Daoy (cell line): ENCODE results near the gene AOPEP. TPM values are rescaled to one million over a fixed set of nuclear protein-coding genes. Genes with fewer than 3 reads are reported as not detected.

Experiments used
- DNase-seq: peaks from one replicate; pipeline ENCODE4 v3.0.0-alpha.2; 2015; ENCODE audit warnings: low read depth
- total RNA-seq: library from RNA; depleted of rRNA; stranded (reverse); fragments of >200 nt; shearing (Covaris generic); gene quantifications from 2 replicates; pipeline ENCODE4 v1.2.3, GENCODE V29; 2014; rRNA removed

AOPEP gene, protein sequence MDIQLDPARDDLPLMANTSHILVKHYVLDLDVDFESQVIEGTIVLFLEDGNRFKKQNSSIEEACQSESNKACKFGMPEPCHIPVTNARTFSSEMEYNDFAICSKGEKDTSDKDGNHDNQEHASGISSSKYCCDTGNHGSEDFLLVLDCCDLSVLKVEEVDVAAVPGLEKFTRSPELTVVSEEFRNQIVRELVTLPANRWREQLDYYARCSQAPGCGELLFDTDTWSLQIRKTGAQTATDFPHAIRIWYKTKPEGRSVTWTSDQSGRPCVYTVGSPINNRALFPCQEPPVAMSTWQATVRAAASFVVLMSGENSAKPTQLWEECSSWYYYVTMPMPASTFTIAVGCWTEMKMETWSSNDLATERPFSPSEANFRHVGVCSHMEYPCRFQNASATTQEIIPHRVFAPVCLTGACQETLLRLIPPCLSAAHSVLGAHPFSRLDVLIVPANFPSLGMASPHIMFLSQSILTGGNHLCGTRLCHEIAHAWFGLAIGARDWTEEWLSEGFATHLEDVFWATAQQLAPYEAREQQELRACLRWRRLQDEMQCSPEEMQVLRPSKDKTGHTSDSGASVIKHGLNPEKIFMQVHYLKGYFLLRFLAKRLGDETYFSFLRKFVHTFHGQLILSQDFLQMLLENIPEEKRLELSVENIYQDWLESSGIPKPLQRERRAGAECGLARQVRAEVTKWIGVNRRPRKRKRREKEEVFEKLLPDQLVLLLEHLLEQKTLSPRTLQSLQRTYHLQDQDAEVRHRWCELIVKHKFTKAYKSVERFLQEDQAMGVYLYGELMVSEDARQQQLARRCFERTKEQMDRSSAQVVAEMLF
- total RNA-seq, result 37.8 and 89.7 TPM in 2 replicates

GRCh38 chr9:94726495-94727191 lies at the start of gene AOPEP:
TSS of gene AOPEP (plus strand) at chr9:94726699. CDS start at chr9:94759784, 33,085 bp downstream.
- peak; percentile 99 for DNase-seq

DNA sequence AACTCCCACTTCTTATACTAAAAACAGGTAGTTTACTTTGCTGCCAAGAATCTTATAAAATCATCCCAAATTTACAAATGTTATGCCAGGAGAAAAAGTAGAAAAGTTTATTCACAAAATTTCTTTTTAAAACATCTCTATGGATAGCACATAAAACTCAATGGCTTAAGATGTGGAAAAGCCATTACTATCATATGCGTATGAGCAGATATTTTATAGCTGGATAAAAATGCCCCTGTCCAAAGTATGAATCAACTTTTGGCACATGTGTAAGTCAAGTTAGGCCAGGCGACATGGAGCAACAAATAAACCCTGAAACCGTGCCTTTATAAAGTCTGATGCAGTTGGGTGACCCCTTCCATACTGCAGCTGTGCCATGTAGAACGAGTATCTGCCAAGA lies 48.6 kb upstream of the AOPEP start:
- DNase-seq, result no peak

DNA sequence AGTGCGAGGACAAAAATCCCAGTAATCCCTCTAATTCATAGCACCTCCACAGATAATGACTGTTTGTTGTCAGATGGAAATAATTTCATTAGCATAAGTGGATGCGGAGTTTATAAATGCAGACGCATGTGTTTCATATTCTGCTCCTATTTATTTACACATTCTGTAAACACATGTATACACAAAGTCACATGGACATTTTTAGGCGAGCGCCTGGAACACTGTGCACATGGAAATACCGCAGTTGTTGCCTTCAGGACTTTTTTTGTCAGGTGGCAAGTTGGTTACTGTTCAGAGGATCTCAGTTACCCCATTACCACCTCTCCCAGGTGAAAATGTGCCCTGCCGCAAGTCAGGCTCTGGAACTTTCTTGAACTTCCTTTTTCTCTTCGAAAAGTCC lies 46.9 kb upstream of the AOPEP start:
- no peak for DNase-seq

- DNase-seq, result no peak
Observed at GRCh38 chr9:94680020-94680419, 46.5 kb upstream of the AOPEP start.

DNA sequence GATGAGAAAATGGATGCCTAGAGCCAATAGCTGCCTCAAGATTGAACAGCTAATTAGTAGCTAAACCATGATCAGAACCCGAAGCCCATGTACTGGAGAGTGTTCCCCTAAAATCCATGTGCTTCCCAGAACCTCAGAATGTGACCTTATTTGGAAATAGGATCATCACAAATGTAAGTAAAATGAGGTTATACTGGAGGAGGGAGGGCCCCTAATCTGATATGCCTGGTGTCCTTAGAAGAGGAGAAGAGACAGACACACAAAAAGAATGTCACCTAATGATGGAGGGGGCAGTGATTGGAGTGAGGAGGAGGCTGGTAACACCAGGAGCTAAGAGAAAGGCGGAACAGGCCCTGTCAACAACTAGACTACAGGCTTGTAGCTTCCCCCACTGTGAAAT lies 45.9 kb upstream of the AOPEP start:
- no peak for DNase-seq

DNA sequence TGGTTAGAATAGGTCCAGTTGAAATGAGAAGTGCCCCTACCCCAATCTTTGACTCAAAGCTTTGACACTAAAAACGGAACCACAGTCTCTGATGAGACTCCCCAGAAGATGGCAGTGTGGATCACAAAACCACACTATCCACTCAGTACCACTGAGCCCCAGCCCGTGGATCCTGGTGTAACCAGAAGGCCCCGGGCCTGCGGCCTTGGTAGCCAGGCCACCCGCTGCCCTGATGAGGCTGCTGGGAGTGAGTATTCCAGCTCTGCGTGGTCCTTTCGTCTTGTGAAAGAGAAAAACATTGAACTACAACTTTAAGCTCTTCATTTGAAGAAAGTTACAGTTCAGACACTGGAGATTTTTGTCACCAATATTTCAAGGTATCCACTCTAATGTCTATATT lies 45.0 kb upstream of the AOPEP start:
- peak; percentile 82 for DNase-seq

- no peak for DNase-seq
Observed at GRCh38 chr9:94685359-94685758, 41.1 kb upstream of the AOPEP start.

DNA sequence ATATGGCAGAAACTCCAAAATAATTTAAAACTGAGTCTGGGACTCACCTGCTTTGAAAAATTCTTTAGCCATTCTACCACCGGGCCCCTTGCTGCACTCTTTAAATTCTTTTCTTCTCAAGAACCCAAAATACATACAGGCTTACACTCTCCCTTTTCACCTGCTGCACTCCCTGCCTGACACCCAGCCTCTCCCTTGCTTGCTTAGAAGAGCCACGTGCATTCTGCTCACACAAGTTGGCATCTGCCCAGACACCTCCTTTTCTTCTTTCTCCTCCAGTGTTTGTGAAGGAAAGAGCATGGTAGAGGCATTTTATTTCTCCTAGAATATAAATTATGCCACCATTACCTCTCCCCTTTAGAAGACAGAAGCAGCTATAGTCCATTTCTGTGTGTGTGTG lies 39.0 kb upstream of the AOPEP start:
- DNase-seq, result no peak

DNA sequence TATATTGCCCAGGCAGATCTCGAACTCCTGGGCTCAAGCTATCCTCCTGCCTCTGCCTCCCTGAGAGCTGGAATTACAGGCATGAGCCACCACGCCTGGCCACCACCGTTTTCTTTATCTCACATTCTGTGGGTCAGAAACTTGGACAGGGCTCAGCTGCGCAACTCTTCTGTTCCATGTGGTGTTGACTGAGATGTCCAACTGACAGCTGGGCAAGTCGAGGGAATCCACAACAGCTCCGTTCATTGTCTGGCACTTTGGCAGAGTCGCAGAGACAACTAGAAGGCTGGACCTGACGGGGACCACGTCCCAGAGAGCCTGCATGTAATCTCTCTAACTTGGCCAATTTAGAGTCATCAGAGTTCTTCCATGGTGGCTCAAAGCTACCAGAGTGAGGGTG lies 36.2 kb upstream of the AOPEP start:
- no peak for DNase-seq

GRCh38 chr9:94692601-94693000 lies 33.9 kb upstream of the AOPEP start:
- no peak for DNase-seq

DNA sequence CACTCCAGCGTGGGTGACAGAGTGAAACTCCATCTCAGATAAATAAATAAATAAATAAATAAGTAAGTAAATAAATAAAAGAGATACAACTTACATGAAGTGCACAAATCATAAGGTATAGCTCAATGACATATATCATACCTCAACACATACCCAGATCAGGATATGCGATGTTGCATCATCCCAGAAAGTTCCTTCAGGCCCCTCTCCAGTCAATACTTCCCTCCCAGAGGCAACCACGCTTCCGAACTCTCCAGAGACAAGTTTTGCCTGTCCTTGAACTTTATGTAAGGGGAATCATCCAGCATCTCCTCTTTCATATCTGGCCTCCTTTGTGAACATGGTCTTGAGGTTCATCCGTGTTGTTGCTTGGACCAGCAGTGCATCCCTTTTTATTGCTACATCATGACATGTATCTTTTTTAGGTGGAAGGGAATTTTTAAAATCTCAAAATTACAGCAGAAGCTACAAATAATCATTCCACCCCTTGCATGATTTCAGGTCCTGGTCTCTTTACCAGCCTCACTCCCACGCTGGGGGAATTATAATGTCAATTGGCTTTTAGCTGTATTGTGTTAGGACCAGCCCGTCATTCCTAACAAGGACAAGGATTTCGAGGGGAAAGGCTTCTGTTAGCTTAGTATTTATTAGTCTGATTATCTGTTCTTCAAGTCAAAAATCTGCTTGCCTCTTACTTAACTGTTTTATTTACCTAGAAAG lies 32.9 kb upstream of the AOPEP start:
- no peak for DNase-seq

GRCh38 chr9:94696545-94696944 lies 30.0 kb upstream of the AOPEP start:
- DNase-seq, result no peak

GRCh38 chr9:94697972-94698581 lies 28.4 kb upstream of the AOPEP start:
- peak; percentile 72 for DNase-seq

GRCh38 chr9:94699715-94700373 lies 26.7 kb upstream of the AOPEP start:
- DNase-seq, result no peak

DNA sequence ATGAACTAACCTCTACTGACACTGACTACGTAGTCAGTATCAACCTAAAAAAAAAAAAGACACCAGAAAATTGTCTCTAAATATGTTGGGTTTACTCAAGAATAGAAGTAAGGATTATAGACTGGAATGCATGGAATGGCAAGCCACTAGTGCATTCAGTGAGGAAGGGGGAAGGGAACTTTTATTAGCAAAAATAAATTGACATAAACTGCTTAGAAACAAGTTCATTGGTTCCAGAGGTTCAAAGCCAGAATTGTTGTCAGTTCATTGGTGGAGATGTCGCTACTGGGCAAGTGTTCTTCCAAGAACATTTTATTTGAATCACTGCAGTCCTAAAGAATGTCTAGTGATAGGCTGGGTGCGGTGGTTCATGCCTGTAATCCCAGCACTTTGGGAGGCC lies 26.1 kb upstream of the AOPEP start:
- DNase-seq, result no peak

DNA sequence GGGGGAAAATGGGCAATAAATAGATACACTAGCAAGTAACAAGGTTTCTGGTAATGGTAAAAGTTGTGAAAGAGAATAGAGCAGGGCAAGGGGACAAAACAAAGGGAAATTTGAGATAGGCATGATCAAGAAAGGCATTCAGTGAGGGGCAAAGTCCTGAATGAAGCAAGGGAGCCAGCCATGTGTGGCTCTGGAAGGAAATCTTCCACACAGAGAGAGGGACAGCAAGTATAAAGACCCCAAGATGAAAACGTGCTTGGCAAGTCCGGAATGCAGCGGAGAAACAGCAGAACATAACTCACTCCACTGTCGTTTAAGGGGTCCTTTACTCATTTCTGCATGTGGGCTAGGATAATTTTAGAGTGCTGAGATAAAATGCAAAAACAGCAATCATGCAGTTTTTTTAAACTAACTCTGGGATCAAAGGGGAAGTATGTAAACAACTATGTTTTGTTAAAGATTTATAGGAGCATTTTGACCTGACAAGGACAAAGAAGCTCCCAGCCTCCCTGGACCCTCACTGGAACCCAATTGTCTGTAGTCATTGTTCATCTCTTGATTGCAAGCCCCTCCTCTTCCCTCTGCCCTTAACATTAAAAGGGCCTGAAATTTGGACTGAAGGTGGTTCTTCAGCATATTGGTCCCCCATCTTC lies 22.9 kb upstream of the AOPEP start:
- no peak for DNase-seq

DNA sequence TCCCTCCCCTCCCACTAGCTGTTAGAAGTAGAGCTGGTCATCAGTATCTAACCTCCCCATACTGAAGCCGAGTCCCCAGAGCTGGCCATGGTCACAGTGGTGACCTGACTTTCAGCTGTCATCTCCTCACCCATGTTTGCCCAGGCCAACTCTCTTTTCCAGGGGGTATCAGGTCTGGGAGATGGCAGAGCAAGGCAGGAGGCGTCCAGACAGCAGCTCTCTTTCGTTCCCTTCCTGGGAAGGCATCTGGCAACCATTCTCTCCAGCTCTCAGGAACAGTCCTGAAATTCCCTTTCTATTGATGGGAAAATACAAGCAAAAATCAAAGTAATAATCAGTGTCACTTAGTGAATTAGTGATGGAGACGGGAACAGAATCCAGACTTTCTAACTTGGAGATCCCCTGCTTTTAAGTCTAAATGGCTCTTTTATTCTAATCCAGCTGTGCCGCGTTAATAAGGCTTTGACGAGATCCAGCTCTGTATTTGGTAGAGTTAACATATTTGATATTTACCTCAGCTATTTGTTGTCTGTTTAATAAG lies 21.3 kb upstream of the AOPEP start:
- no peak for DNase-seq

DNA sequence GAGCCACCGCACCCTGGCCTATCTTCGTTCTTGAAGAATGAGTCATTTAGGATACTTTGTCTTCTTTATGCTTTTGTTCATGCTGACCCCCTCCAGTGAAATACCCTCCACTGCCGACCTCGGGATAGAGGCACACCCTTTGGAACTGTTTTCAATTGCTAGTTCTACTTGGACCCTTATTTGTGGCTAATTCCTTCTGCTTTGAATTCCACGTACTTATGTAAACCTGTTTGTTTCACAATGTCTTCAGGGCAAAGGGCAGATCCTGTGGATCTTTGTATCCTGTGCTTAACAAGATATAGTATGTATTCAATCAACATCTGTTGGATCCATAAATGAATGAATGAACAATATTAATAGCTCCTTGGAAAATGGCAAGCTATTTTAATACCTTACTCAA lies 19.6 kb upstream of the AOPEP start:
- DNase-seq, result no peak

DNA sequence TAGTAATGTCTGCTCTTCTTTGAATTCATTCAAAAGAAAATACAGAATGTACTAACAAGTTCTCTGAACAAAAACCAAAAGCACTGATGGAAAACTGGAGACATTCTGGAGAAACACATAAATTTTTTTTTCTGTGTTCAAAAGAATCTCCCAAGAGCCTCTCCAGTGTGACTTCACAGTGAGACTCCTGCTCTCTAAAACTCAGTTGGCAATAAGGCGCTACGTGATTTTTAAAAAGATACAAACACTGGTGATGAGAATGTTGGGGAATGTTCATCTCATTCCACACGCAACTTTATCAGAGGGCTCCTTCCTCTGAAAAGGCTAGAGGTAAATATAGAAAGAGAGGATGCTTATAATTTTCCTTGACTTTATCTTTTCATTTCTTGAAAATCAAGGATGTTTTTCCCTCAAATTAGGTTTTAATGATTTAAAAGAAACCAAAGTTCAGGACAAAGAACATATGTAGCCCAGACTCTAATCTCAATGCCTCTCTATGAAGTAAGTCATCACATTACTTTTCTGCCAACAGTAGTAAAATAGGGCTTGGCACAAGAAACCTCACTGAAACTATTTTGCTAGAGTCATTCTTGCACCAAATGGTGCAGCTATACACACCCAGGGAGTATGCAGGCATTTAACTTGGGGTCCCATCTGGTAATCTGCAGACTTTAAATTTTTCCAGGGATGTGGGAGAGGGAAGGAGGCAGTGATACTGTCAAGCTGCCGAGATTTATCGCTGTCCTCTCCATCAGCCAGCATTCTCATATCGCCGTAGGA lies 12.9 kb upstream of the AOPEP start:
- DNase-seq, result no peak
